COR-L47 (cell line): ENCODE measurements around the gene FOXC2.
"Not testable (repeated sequence)": the region's sequence is repeated elsewhere in the genome, so short reads cannot be mapped to it uniquely, and the experiment has no call there.

Experiments
- DNase-seq: peaks from one replicate; lab custom pipeline; 2025; lab: John Stamatoyannopoulos, UW

FOXC2 gene

GRCh38 chr16:86587955-86588354, 21.3 kb downstream of the FOXC2 start:
- not testable (repeated sequence) for DNase-seq

- DNase-seq: no peak
These were observed 24.0 kb downstream of the FOXC2 start for GRCh38 chr16:86590501-86591144.

- DNase-seq: no peak
These were observed 24.6 kb downstream of the FOXC2 start for GRCh38 chr16:86591270-86591669.

- DNase-seq: no peak
These were observed 27.4 kb downstream of the FOXC2 start for GRCh38 chr16:86593913-86594620.

GRCh38 chr16:86594721-86595120, 28.1 kb downstream of the FOXC2 start:
- no peak for DNase-seq

- no peak for DNase-seq
These were observed 29.5 kb downstream of the FOXC2 start for GRCh38 chr16:86595983-86596605.

- no peak for DNase-seq
These were observed 30.7 kb downstream of the FOXC2 start for GRCh38 chr16:86597126-86597879.

GRCh38 chr16:86597880-86598606, 31.4 kb downstream of the FOXC2 start:
- no peak for DNase-seq

- no peak for DNase-seq
These were observed 32.3 kb downstream of the FOXC2 start for GRCh38 chr16:86598607-86599565.

- DNase-seq: no peak
These were observed 34.7 kb downstream of the FOXC2 start for GRCh38 chr16:86601356-86601755.

- no peak for DNase-seq
These were observed 35.9 kb downstream of the FOXC2 start for GRCh38 chr16:86602521-86602920.

- DNase-seq: no peak
These were observed 38.0 kb downstream of the FOXC2 start for GRCh38 chr16:86604436-86605193.

- DNase-seq: no peak
These were observed 39.3 kb downstream of the FOXC2 start for GRCh38 chr16:86605950-86606349.

- no peak for DNase-seq
These were observed 41.7 kb downstream of the FOXC2 start for GRCh38 chr16:86608301-86608747.

- DNase-seq: no peak
These were observed 42.5 kb downstream of the FOXC2 start for GRCh38 chr16:86609115-86609514.

GRCh38 chr16:86609661-86610060, 43.0 kb downstream of the FOXC2 start:
- DNase-seq: no peak

GRCh38 chr16:86610779-86611524, 44.3 kb downstream of the FOXC2 start:
- DNase-seq: no peak

- DNase-seq: no peak
These were observed 44.9 kb downstream of the FOXC2 start for GRCh38 chr16:86611525-86611855.

- DNase-seq: no peak
These were observed 45.3 kb downstream of the FOXC2 start for GRCh38 chr16:86611941-86612340.
